Mesendoderm (in vitro differentiated cells): ENCODE measurements around the gene SMR3A.

Source experiments
- DNase-seq: peaks from one replicate; pipeline ENCODE4 v3.0.0; 2013
- H2AK5ac ChIP-seq: 2 replicates; pipeline ENCODE4 v1.6.1; 2013; ENCODE audit warnings: low read length, inconsistent platforms
- H2BK120ac ChIP-seq: 2 replicates; pipeline ENCODE4 v1.6.1; 2013; ENCODE audit warnings: low read depth, mild to moderate bottlenecking, low read length, moderate library complexity, mixed read lengths
- H2BK15ac ChIP-seq: replicated peaks from 2 replicates; pipeline ENCODE4 v1.6.1; 2013; ENCODE audit warnings: low read depth, mild to moderate bottlenecking, moderate library complexity
- H2BK5ac ChIP-seq: 2 replicates; pipeline ENCODE4 v1.6.1; 2013; ENCODE audit warnings: low read length, inconsistent platforms
- H3K18ac ChIP-seq: 2 replicates; pipeline ENCODE4 v1.6.1; 2013; ENCODE audit warnings: mild to moderate bottlenecking, low read length, mixed read lengths
- H3K23ac ChIP-seq: one replicate; pipeline ENCODE4 v1.6.1; 2013; ENCODE audit warnings: low read length
- H3K27ac ChIP-seq: 2 replicates; pipeline ENCODE4 v1.5.1; 2013; ENCODE audit warnings: low read depth, mild to moderate bottlenecking, inconsistent platforms, low read length, moderate library complexity
- H3K27me3 ChIP-seq: 2 replicates; pipeline ENCODE4 v1.6.1; 2013; ENCODE audit warnings: low read length, control low read depth, mild to moderate bottlenecking, inconsistent platforms; ENCODE audit not compliant: insufficient read depth, poor library complexity
- H3K36me3 ChIP-seq: 2 replicates; pipeline ENCODE4 v1.6.1; 2013; ENCODE audit warnings: low read length, inconsistent platforms; ENCODE audit not compliant: control insufficient read depth, insufficient read depth
- H3K4ac ChIP-seq: one replicate; pipeline ENCODE4 v1.6.1; 2013; ENCODE audit warnings: low read depth, mild to moderate bottlenecking, low read length, moderate library complexity
- H3K4me1 ChIP-seq: 2 replicates; pipeline ENCODE4 v1.6.1; 2013; ENCODE audit warnings: low read depth, low read length, inconsistent platforms; ENCODE audit not compliant: control insufficient read depth
- H3K4me2 ChIP-seq: 2 replicates; pipeline ENCODE4 v1.6.1; 2013; ENCODE audit warnings: low read length
- H3K4me3 ChIP-seq: 2 replicates; pipeline ENCODE4 v1.5.1; 2013; ENCODE audit warnings: mild to moderate bottlenecking, low read length
- H3K56ac ChIP-seq: one replicate; pipeline ENCODE4 v1.6.1; 2013; ENCODE audit warnings: low read length
- H3K79me1 ChIP-seq: 2 replicates; pipeline ENCODE4 v1.6.1; 2013; ENCODE audit warnings: low read length, inconsistent platforms
- H3K79me2 ChIP-seq: 2 replicates; pipeline ENCODE4 v1.6.1; 2013; ENCODE audit warnings: mild to moderate bottlenecking, low read length; ENCODE audit not compliant: control insufficient read depth, insufficient read depth
- H3K9ac ChIP-seq: 2 replicates; pipeline ENCODE4 v1.6.1; 2013; ENCODE audit warnings: low read length, inconsistent platforms
- H4K5ac ChIP-seq: one replicate; pipeline ENCODE4 v1.6.1; 2013; ENCODE audit warnings: low read length
- H4K8ac ChIP-seq: one replicate; pipeline ENCODE4 v1.6.1; 2013; ENCODE audit warnings: low read depth, mild to moderate bottlenecking, control low read depth, low read length, moderate library complexity
- WGBS: extraction: QIAGEN DNeasy Blood & Tissue Kit; methylation state at CpG from one replicate; pipeline ENCODE4 v1.1.7; 2013; ENCODE audit warnings: low lambda C conversion rate, missing lambda C conversion rate; ENCODE audit not compliant: insufficient coverage; ENCODE audit errors: extremely low coverage; 5-methylcytosine and 5-hydroxymethylcytosine counted together

The SMR3A gene

GRCh38 chr4:70371987-70372386 lies 11.4 kb downstream of the SMR3A start:
- H4K8ac ChIP-seq = no peak overlapping the region
- no peaks in the 10 kb centered on the region for H3K79me1 ChIP-seq
- no CpG with 5 or more reads among the region's 4 CpGs for WGBS
- H2BK120ac ChIP-seq = no peak overlapping the region
- H3K4me2 ChIP-seq = no peak overlapping the region
- H2AK5ac ChIP-seq = no peak overlapping the region
- no peak overlapping the region for H3K4ac ChIP-seq
- H2BK5ac ChIP-seq = no peak overlapping the region
- H3K9ac ChIP-seq = no peak overlapping the region
- no peak overlapping the region for H3K27ac ChIP-seq
- no peak overlapping the region for H3K18ac ChIP-seq
- no peaks in the 10 kb centered on the region for H3K36me3 ChIP-seq
- no peak overlapping the region for H3K23ac ChIP-seq
- no peak overlapping the region for H4K5ac ChIP-seq
- no peaks in the 10 kb centered on the region for H3K27me3 ChIP-seq
- H3K79me2 ChIP-seq = no peaks in the 10 kb centered on the region
- H3K56ac ChIP-seq = no peak overlapping the region
- DNase-seq = no peak
- no peak overlapping the region for H3K4me3 ChIP-seq
- no peak overlapping the region for H2BK15ac ChIP-seq
- H3K4me1 ChIP-seq = no peaks in the 10 kb centered on the region

GRCh38 chr4:70372760-70373159 lies 12.2 kb downstream of the SMR3A start:
- H2BK15ac ChIP-seq = no peak overlapping the region
- no peak overlapping the region for H3K4me3 ChIP-seq
- no peak overlapping the region for H4K8ac ChIP-seq
- no peaks in the 10 kb centered on the region for H3K79me1 ChIP-seq
- H3K4ac ChIP-seq = no peak overlapping the region
- H3K4me1 ChIP-seq = no peaks in the 10 kb centered on the region
- H3K4me2 ChIP-seq = no peak overlapping the region
- H3K27me3 ChIP-seq = no peaks in the 10 kb centered on the region
- H2BK120ac ChIP-seq = no peak overlapping the region
- DNase-seq = no peak
- no peak overlapping the region for H3K18ac ChIP-seq
- H2AK5ac ChIP-seq = no peak overlapping the region
- no CpG with 5 or more reads among the region's 3 CpGs for WGBS
- H3K9ac ChIP-seq = no peak overlapping the region
- no peak overlapping the region for H4K5ac ChIP-seq
- no peak overlapping the region for H3K27ac ChIP-seq
- no peak overlapping the region for H2BK5ac ChIP-seq
- H3K79me2 ChIP-seq = no peaks in the 10 kb centered on the region
- H3K56ac ChIP-seq = no peak overlapping the region
- no peak overlapping the region for H3K23ac ChIP-seq
- no peaks in the 10 kb centered on the region for H3K36me3 ChIP-seq

DNA sequence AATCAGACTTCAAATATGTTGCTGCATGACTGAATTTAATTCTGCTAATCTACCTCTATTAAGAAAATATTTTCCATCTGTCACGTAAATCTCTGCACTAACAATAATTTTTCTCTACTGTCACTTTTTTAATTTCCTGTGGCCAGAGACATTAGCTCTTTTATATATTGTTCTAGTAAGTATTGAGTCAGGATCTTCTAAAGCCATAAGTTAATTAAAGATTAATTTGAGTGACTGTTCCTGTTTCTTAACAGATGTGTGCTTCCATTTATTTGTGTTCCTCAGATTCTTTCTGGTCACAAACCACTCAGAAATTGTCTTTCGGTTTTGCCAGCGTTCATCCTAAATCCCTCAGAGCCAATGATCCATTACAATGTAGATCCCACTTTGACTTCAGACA lies 20.0 kb downstream of the SMR3A start:
- no peaks in the 10 kb centered on the region for H3K79me1 ChIP-seq
- no peak overlapping the region for H2AK5ac ChIP-seq
- no peak overlapping the region for H2BK120ac ChIP-seq
- H4K8ac ChIP-seq = no peak overlapping the region
- H3K36me3 ChIP-seq = no peaks in the 10 kb centered on the region
- no peak overlapping the region for H4K5ac ChIP-seq
- H3K79me2 ChIP-seq = no peaks in the 10 kb centered on the region
- no peak overlapping the region for H2BK5ac ChIP-seq
- no peak overlapping the region for H3K18ac ChIP-seq
- H3K23ac ChIP-seq = no peak overlapping the region
- H3K27ac ChIP-seq = no peak overlapping the region
- no peaks in the 10 kb centered on the region for H3K27me3 ChIP-seq
- no peaks in the 10 kb centered on the region for H3K4me1 ChIP-seq
- no peak overlapping the region for H2BK15ac ChIP-seq
- WGBS = no CpG with 5 or more reads among the region's 3 CpGs
- H3K56ac ChIP-seq = no peak overlapping the region
- H3K4me3 ChIP-seq = no peak overlapping the region
- no peak overlapping the region for H3K4me2 ChIP-seq
- no peak overlapping the region for H3K9ac ChIP-seq
- no peak for DNase-seq
- H3K4ac ChIP-seq = no peak overlapping the region

DNA sequence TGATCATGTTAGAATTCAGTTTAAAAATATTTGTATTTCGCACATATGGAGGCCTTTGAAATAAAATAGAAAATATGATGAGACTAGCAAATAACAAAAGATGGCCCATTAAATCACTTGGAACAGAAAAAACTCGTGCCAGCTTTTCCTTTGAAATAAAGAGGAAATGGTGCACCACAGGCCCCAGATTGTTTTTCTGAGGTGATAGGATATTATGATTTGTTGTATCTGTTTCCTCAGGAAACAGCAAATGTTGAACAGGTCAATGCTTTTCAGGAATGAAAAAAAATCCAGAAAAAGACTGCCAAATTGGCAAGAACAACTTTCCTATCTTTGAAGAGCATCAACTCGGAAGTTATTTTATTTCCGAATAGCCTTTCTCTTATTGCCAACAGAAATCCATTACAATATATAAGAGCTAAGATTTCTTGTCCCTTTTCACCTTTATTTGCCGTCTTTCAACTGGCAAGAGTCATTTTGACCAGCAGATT lies 22.2 kb downstream of the SMR3A start, which contains the start of gene SMR3B:
SMR3B (plus strand) TSS at position 441 of the 491 bp plus-strand sequence. CDS start 1,380 bp downstream, outside the sequence.
- Histone ChIP-seq H3K4me3 (no peak within 1 kb of the TSS), H2AK5ac (no peak within 1 kb of the TSS), H3K23ac (no peak within 1 kb of the TSS), H3K79me2 (no peaks in the 10 kb centered on the region), H3K79me1 (no peaks in the 10 kb centered on the region), H3K9ac (no peak within 1 kb of the TSS), H4K8ac (no peak within 1 kb of the TSS), H3K4ac (no peak within 1 kb of the TSS), H2BK15ac (no peak within 1 kb of the TSS), H3K4me2 (no peak within 1 kb of the TSS), H4K5ac (no peak within 1 kb of the TSS), H2BK5ac (no peak within 1 kb of the TSS), H2BK120ac (no peak within 1 kb of the TSS), H3K27me3 (no peaks in the 10 kb centered on the region), H3K18ac (no peak within 1 kb of the TSS), H3K4me1 (no peaks in the 10 kb centered on the region), H3K36me3 (no peaks in the 10 kb centered on the region), H3K27ac (no peak within 1 kb of the TSS), H3K56ac (no peak within 1 kb of the TSS)
- no CpG with 5 or more reads among the region's 5 CpGs for WGBS
- DNase-seq = no peak

DNA sequence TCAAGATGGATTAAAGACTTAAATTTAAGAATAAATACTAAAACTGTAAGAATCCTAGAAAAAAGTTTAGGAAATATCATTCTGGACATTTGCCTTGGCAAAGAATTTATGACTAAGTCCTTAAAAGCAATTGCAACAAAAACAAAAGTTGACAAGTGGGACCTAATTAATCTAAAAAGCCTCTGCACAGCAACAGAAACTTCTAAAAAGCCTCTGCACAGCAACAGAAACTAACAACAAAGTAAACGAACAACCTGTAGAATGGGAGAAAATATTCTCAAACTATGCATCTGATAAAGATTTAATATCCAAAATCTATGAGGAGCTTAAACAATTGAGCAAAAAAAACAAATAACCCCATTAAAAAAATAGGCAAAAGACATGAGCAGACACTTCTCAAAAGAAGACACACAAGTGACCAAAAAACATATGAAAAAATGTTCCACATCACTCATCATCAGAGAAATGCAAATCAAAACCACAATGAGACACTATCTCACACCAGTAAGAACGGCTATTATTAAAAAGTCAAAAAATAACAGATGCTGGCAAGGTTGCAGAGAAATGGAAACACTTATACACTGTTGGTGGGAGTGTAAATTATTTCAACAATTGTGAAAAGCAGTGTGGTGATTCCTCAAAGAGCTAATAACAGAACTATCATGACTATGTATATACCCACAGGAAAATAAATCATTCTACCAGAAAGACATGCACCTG lies 31.7 kb downstream of the SMR3A start:
- Histone ChIP-seq H3K79me2 (no peaks in the 10 kb centered on the region), H3K27me3 (no peaks in the 10 kb centered on the region), H3K9ac (no peak overlapping the region), H2BK5ac (no peak overlapping the region), H3K56ac (no peak overlapping the region), H2BK15ac (no peak overlapping the region), H2BK120ac (no peak overlapping the region), H3K23ac (no peak overlapping the region), H3K79me1 (no peaks in the 10 kb centered on the region), H3K36me3 (no peaks in the 10 kb centered on the region), H2AK5ac (no peak overlapping the region), H3K18ac (no peak overlapping the region), H3K4me1 (no peaks in the 10 kb centered on the region), H3K4ac (no peak overlapping the region), H3K4me3 (no peak overlapping the region), H3K4me2 (no peak overlapping the region), H3K27ac (no peak overlapping the region), H4K8ac (no peak overlapping the region), H4K5ac (no peak overlapping the region)
- no peak for DNase-seq
- no CpG with 5 or more reads among the region's 2 CpGs for WGBS

DNA sequence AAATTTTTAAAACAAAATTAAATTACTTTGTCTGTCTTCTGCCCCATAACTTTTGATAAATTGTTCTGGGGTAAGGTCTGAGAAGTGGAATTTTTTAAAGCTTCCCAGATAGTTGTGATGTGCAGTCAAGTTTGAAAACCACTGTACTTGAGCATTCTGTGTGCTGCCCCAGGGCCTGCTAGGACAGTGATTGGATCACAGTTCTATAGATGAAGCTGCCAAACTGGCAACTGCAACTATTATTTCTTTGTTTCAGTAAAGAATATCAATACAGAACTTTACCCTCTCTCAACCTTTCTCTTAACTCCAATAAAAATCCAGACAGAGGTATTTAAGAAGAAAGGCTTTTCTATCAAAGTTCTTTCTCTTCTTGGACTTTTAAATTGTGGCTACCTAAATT lies 37.0 kb downstream of the SMR3A start, which contains the start of gene OPRPN:
OPRPN (plus strand) TSS at position 361 of the 400 bp plus-strand sequence. CDS start 1,346 bp downstream, outside the sequence.
- Histone ChIP-seq H3K18ac (no peak within 1 kb of the TSS), H2AK5ac (no peak within 1 kb of the TSS), H3K4me1 (no peaks in the 10 kb centered on the region), H2BK5ac (no peak within 1 kb of the TSS), H3K56ac (no peak within 1 kb of the TSS), H3K4me3 (no peak within 1 kb of the TSS), H3K23ac (no peak within 1 kb of the TSS), H3K4me2 (no peak within 1 kb of the TSS), H4K5ac (no peak within 1 kb of the TSS), H3K79me1 (no peaks in the 10 kb centered on the region), H2BK15ac (no peak within 1 kb of the TSS), H4K8ac (no peak within 1 kb of the TSS), H3K36me3 (no peaks in the 10 kb centered on the region), H3K9ac (no peak within 1 kb of the TSS), H3K27ac (no peak within 1 kb of the TSS), H2BK120ac (no peak within 1 kb of the TSS), H3K79me2 (no peaks in the 10 kb centered on the region), H3K27me3 (no peaks in the 10 kb centered on the region), H3K4ac (no peak within 1 kb of the TSS)
- DNase-seq = no peak
